DOHH2 (cell line): ENCODE data around the gene KIF5C.
A peak's percentile ranks its signal among the peaks of the same experiment; 100 is the strongest.

ENCODE experiments used
- H3F3A ChIP-seq: fragments of 200-600 bp; sonication (generic), shearing (Covaris generic); 2 replicates; pipeline ENCODE4 v1.6.0; 2016; ENCODE audit warnings: antibody characterized with exemption, mild to moderate bottlenecking; ENCODE audit not compliant: control insufficient read depth, insufficient read depth
- H3K27ac ChIP-seq: fragments of 200-600 bp; sonication (generic); 2 replicates; pipeline ENCODE4 v1.5.1; 2014; ENCODE audit warnings: low read depth, mild to moderate bottlenecking, low read length, moderate library complexity
- H3K27me3 ChIP-seq: fragments of 200-600 bp; sonication (generic); 2 replicates; pipeline ENCODE4 v1.6.1; 2014; ENCODE audit warnings: mild to moderate bottlenecking, low read length, mixed read lengths; ENCODE audit not compliant: control insufficient read depth
- H3K36me3 ChIP-seq: fragments of 200-600 bp; sonication (generic); 2 replicates; pipeline ENCODE4 v1.6.1; 2014; ENCODE audit warnings: mild to moderate bottlenecking, low read length, moderate library complexity, mixed read lengths; ENCODE audit not compliant: control insufficient read depth
- H3K4me1 ChIP-seq: fragments of 200-600 bp; sonication (generic); 2 replicates; pipeline ENCODE4 v1.6.1; 2014; ENCODE audit warnings: mild to moderate bottlenecking, low read length, mixed read lengths; ENCODE audit not compliant: control insufficient read depth
- H3K4me2 ChIP-seq: fragments of 200-600 bp; sonication (generic); 2 replicates; pipeline ENCODE4 v1.6.0; 2014; ENCODE audit warnings: mild to moderate bottlenecking, low read length, moderate library complexity
- H3K4me3 ChIP-seq: fragments of 200-600 bp; sonication (generic); 2 replicates; pipeline ENCODE4 v1.5.1; 2014; ENCODE audit warnings: mild to moderate bottlenecking, low read length, mixed read lengths
- H3K79me2 ChIP-seq: fragments of 200-600 bp; sonication (generic); 2 replicates; pipeline ENCODE4 v1.6.1; 2014; ENCODE audit warnings: mild to moderate bottlenecking, low read length, mixed read lengths; ENCODE audit not compliant: control insufficient read depth
- H3K9me2 ChIP-seq: fragments of 200-600 bp; sonication (generic); replicated peaks from 2 replicates; pipeline ENCODE4 v1.6.1; 2014; ENCODE audit warnings: mild to moderate bottlenecking, low read length, mixed read lengths; ENCODE audit not compliant: control insufficient read depth
- H3K9me3 ChIP-seq: fragments of 200-600 bp; sonication (generic); 2 replicates; pipeline ENCODE4 v1.6.1; 2014; ENCODE audit warnings: antibody characterized with exemption, low read length, mixed read lengths; ENCODE audit not compliant: control insufficient read depth, insufficient read depth
- H4K20me1 ChIP-seq: fragments of 200-600 bp; sonication (generic); 2 replicates; pipeline ENCODE4 v1.6.0; 2014; ENCODE audit warnings: low read depth, mild to moderate bottlenecking, antibody characterized with exemption, low read length, moderate library complexity; ENCODE audit not compliant: control insufficient read depth, insufficient read depth
- EZH2phosphoT487 ChIP-seq: fragments of 200-600 bp; sonication (generic); IDR thresholded peaks from 2 replicates; pipeline ENCODE4 v1.6.1; 2017; ENCODE audit warnings: borderline replicate concordance, mild to moderate bottlenecking, antibody characterized with exemption, low read length, moderate library complexity, mixed read lengths
- TF ChIP-seq, protein P1 (sequence below): fragments of 200-600 bp; sonication (generic); IDR thresholded peaks from one replicate; pipeline ENCODE4 v1.5.1; 2014; ENCODE audit warnings: antibody characterized with exemption, mild to moderate bottlenecking, low read depth, low read length; ENCODE audit not compliant: poor library complexity, severe bottlenecking

The KIF5C gene

GRCh38 chr2:148901142-148901541 lies 26.1 kb downstream of the KIF5C start:
- Histone ChIP-seq H3K4me2 (peak overlapping the region; percentile 43), H3K4me3 (peak overlapping the region; percentile 20; the same call in 1 of the 2 replicates), H3K4me1 (peaks cover 19% of the 10 kb centered on the region), H3K27me3 (no peaks in the 10 kb centered on the region), H3K36me3 (no peaks in the 10 kb centered on the region), H3K27ac (no peak overlapping the region), H3K79me2 (no peaks in the 10 kb centered on the region), H4K20me1 (no peaks in the 10 kb centered on the region), H3K9me2 (no peaks in the 10 kb centered on the region), H3K9me3 (no peaks in the 10 kb centered on the region), H3F3A (no peaks in the 10 kb centered on the region)
- TF ChIP-seq, protein P1, sequence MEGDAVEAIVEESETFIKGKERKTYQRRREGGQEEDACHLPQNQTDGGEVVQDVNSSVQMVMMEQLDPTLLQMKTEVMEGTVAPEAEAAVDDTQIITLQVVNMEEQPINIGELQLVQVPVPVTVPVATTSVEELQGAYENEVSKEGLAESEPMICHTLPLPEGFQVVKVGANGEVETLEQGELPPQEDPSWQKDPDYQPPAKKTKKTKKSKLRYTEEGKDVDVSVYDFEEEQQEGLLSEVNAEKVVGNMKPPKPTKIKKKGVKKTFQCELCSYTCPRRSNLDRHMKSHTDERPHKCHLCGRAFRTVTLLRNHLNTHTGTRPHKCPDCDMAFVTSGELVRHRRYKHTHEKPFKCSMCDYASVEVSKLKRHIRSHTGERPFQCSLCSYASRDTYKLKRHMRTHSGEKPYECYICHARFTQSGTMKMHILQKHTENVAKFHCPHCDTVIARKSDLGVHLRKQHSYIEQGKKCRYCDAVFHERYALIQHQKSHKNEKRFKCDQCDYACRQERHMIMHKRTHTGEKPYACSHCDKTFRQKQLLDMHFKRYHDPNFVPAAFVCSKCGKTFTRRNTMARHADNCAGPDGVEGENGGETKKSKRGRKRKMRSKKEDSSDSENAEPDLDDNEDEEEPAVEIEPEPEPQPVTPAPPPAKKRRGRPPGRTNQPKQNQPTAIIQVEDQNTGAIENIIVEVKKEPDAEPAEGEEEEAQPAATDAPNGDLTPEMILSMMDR = no peak
- no peak for TF ChIP-seq EZH2phosphoT487

DNA sequence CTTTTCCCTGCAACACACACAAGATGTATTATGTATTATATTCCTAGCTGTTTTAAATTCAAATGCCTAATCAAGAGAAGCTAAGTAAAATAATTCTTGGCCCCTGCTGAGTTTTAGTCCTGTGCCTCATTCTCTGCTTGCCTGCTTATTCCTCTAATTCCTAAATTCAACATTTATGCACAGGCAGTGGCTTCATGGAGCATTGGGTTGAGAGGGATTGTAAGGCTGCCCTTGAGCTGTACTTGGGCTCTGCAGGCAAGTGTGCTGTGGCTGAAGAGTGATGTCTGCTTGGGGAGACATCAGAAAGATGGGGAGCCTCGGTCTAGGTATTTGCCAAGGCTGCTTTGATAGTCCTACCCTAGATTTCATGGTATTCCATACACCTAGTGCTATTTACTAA lies 27.8 kb downstream of the KIF5C start:
- no peak overlapping the region for H3K27ac ChIP-seq
- H3F3A ChIP-seq = no peaks in the 10 kb centered on the region; the same call in 1 of the 2 replicates
- H3K4me3 ChIP-seq = no peak overlapping the region
- TF ChIP-seq EZH2phosphoT487 = no peak
- TF ChIP-seq, protein P1 = no peak
- H3K4me2 ChIP-seq = no peak overlapping the region
- no peaks in the 10 kb centered on the region for H3K9me2 ChIP-seq
- no peaks in the 10 kb centered on the region for H4K20me1 ChIP-seq
- H3K4me1 ChIP-seq = peaks cover 35% of the 10 kb centered on the region
- no peaks in the 10 kb centered on the region for H3K36me3 ChIP-seq
- H3K79me2 ChIP-seq = no peaks in the 10 kb centered on the region
- H3K27me3 ChIP-seq = no peaks in the 10 kb centered on the region
- H3K9me3 ChIP-seq = no peaks in the 10 kb centered on the region; the same call in 1 of the 2 replicates

GRCh38 chr2:148903294-148903693 lies 28.3 kb downstream of the KIF5C start:
- Histone ChIP-seq H3K9me3 (no peaks in the 10 kb centered on the region; the same call in 1 of the 2 replicates), H3K27me3 (no peaks in the 10 kb centered on the region), H3F3A (no peaks in the 10 kb centered on the region; the same call in 1 of the 2 replicates), H3K9me2 (no peaks in the 10 kb centered on the region), H3K4me2 (no peak overlapping the region), H3K4me1 (peaks cover 35% of the 10 kb centered on the region), H3K79me2 (no peaks in the 10 kb centered on the region), H3K27ac (no peak overlapping the region), H3K36me3 (no peaks in the 10 kb centered on the region), H4K20me1 (no peaks in the 10 kb centered on the region), H3K4me3 (no peak overlapping the region)
- TF ChIP-seq, protein P1 = no peak
- no peak for TF ChIP-seq EZH2phosphoT487
